Peyer's patch (tissue), 4 donors: ENCODE results near the gene CELF2.

Experiments used
- CTCF ChIP-seq, 6 experiments: fragments of 450-650 bp in 4 of 6; fragments of 200-600 bp in 2 of 6; sonication (generic) in 1 of 6; IDR thresholded peaks; one replicate each; pipeline ENCODE4 v1.5.1; 2017 to 2019; ENCODE audit warnings: antibody characterized with exemption in 6 of 6, mild to moderate bottlenecking in 3 of 6, moderate library complexity in 1 of 6
- POLR2A ChIP-seq, 2 donors: fragments of 450-650 bp; IDR thresholded peaks; one replicate each; pipeline ENCODE4 v1.5.1; 2017; ENCODE audit warnings: antibody characterized with exemption in 2 of 2, mild to moderate bottlenecking in 2 of 2, moderate library complexity in 2 of 2

- TF ChIP-seq CTCF (IDR thresholded peaks at IDR 0.05) (no peak), POLR2A (IDR thresholded peaks at IDR 0.05) (no peak)
These were observed 39.7 kb upstream of the CELF2 start for GRCh38 chr10:10977978-10978377.
